ENCODE results near the gene SLC35F5.
A peak's percentile ranks its signal among the peaks of the same experiment; 100 is the strongest.
"Not testable (repeated sequence)": the region's sequence is repeated elsewhere in the genome, so short reads cannot be mapped to it uniquely, and the experiment has no call there.

Gene SLC35F5

DNA sequence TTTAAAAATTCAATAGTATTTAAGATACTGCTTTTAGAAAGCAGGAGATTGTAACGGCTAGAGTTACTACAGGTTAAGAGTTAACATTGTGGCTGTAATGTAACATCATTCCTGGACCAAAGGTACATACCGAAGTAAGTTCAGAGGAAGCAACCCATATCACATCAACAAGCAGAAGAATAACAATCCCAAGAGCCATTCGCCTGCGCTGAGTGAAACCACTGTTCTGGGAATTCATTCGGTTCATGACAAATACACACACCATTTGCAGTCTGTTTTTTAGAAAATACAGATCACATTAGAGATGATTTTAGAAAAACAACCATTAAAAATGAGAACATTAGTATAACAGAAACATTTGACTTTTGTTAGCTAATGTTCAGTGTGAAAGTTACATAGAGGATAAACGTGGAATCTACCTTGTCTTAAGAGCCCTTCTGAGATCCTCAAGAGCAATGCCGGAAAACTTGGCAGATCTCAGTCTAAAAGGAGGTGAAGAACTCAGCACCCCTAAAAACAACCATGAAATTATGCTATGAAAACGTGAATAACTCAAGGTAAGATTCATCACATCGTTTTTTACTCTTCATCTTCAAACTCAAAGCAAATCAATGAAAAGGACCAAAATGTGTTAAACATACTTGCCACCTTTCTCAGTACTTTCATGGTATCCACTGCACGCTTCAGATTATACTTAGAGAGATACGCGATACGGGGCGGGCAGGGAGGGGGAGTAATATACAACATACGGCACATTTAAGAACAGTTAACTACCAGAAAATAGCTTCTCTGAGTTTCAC, 1.2 kb downstream of the SLC35F5 start:
- FAIRE-seq = no peak

DNA sequence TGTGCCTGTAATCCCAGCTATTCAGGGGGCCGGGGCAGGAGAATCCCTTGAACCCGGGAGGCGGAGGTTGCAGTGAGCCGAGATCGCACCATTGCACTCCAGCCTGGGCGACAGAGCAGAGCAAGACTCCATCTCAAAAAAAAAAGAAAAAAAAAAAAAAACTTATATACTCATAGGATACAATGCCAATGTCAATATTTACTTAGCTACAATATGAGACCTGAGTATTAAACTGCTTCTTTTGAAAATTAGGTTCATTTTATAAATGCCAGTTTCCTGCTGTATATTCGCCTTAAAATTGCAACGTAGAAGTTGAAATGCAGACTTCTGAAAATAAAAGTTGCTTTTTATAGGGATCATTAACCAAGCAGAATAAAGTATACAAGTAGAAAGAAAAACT, 2.3 kb downstream of the SLC35F5 start:
- FAIRE-seq = no peak

DNA sequence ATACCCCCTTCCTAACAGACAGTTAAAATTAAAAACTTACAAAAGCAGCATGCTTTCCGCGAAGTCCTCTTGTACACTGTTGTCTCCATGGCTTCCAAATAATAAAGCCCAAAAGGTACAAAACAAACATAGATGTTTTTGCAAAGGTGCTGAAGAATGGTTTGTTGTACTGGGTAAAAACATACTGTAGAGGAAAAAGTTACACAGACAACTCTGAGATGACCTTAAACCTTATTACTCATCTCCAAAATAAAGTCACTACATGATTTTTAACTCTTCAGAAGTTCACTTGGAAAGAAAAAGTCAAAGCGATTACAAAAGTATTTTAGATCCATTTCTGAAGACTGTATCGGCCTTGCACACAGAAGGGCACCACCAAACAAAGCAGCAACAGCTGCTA, 6.1 kb downstream of the SLC35F5 start:
- no peak for FAIRE-seq

DNA sequence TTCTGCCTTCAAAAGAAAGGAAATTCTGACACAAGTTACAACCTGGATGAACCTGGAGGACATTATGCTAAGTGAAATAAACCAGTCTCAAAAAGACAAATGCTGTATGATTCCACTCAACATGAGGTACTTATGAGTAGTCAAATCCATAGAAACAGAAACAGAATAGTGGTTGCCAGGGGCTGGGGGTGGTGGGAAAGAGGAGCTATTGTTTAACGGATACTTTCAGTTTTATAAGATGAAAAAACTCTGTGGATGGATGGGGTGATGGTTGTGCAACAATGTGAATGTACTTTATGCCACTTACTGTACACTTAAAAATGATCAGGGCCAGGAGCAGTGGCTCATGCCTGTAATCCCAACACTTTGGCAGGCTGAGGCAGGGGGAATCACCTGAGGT, 15.4 kb downstream of the SLC35F5 start:
- no peak for FAIRE-seq

GRCh38 chr2:113739849-113740248, 16.6 kb downstream of the SLC35F5 start:
- no peak for FAIRE-seq

- FAIRE-seq = no peak
Measured at GRCh38 chr2:113734185-113734584, 22.3 kb downstream of the SLC35F5 start.

DNA sequence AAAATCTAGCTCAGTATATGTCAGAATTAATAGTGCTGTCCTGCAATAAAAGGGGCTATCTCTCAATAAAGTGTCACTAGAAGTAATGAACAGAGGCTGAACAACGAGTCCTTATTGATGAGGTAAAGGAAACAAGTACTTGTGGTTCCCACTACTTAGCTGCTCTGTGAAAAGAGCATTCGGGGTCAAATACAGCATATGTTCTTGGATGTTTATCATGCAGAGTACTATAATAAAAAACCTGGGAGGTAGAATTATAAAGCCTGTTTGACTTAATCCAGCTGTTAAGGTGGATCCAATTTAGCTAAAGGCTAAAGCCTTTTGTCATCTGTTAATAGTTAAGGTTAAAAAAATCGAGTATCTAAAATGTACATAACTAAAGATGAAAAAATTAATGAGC, 32.4 kb downstream of the SLC35F5 start:
- FAIRE-seq = no peak

- no peak for FAIRE-seq
Measured at GRCh38 chr2:113723411-113723810, 33.0 kb downstream of the SLC35F5 start.

DNA sequence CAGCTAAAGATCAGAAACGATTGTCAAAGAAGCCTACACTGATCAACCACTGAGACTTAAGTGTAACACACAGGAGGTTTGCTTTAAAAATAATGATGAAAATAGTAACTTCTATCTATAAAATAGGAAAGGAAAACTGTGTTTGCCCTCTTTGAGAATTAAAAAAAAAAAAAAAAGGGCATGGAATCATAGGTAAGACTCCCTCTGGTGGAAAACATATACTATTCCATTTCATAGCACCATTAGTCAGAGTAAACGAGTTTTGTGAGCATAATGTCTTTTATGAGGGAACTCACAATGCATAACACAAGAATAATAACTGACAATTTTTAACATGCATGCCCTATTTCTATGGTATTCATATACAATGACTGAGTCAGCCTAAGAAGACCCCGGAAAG, 36.3 kb downstream of the SLC35F5 start:
- peak; percentile 53 for FAIRE-seq

- FAIRE-seq = no peak
Measured at GRCh38 chr2:113716291-113716690, 40.2 kb downstream of the SLC35F5 start.

DNA sequence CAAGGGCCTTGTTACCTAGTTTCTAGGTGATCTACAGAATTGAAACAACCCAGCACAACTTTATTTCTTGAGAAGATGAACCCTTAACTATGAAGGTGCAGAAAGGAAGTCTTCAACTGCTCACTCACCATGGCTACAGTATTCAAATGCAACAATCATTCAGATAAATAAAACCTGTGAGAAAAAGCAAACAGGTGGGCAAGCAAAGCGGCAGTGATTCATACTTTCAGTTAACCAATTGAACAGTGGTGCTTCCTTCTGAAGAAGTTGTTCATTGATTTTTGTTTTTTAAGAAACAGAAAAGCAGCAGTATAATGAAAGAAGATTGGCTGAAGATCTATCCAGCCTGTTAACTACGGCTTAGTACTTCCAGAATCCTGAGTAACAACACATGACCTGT, 43.5 kb downstream of the SLC35F5 start:
- no peak for FAIRE-seq

DNA sequence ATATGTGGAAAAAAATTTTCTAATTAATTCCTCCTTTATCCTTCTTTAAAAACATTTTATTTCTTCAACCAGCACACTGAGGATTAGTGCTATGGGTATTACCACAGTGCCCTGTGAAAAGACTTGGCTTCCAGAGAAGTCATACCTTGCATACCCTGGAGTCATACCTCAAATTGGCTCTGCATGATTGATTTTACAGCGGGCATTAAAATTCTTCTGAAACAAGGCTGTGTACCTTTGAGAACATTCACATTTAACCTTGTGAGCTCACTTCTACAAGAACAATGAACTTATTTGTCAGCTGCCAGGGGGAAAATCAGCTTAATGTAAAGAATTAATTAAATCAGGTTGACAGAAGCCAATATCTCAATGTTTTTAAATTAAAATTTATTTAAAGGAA, 44.6 kb downstream of the SLC35F5 start:
- no peak for FAIRE-seq

GRCh38 chr2:113709022-113709421, 47.4 kb downstream of the SLC35F5 start:
- no peak for FAIRE-seq

DNA sequence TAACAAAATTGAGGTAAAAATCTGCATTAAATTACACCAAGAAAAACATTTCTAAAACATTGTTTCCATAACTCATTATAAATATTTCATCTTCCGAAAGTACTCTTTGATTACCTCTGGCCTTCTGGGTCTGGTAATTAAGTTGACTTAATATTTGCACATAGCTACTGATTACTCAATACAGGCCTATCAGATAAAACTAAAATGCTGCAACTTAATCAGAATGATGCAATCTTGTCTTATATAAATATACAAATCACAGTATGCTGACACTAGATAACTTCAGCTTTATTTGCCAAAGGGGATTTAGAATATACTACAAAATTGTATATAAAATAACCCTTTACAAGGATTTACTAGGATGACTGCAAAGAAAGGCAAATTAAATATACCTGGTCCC, 49.3 kb downstream of the SLC35F5 start:
- no peak for FAIRE-seq

GRCh38 chr2:113705982-113706523, 50.4 kb downstream of the SLC35F5 start:
- FAIRE-seq = no peak

GRCh38 chr2:113704300-113704993, 52.0 kb downstream of the SLC35F5 start:
- FAIRE-seq = not testable (repeated sequence)

DNA sequence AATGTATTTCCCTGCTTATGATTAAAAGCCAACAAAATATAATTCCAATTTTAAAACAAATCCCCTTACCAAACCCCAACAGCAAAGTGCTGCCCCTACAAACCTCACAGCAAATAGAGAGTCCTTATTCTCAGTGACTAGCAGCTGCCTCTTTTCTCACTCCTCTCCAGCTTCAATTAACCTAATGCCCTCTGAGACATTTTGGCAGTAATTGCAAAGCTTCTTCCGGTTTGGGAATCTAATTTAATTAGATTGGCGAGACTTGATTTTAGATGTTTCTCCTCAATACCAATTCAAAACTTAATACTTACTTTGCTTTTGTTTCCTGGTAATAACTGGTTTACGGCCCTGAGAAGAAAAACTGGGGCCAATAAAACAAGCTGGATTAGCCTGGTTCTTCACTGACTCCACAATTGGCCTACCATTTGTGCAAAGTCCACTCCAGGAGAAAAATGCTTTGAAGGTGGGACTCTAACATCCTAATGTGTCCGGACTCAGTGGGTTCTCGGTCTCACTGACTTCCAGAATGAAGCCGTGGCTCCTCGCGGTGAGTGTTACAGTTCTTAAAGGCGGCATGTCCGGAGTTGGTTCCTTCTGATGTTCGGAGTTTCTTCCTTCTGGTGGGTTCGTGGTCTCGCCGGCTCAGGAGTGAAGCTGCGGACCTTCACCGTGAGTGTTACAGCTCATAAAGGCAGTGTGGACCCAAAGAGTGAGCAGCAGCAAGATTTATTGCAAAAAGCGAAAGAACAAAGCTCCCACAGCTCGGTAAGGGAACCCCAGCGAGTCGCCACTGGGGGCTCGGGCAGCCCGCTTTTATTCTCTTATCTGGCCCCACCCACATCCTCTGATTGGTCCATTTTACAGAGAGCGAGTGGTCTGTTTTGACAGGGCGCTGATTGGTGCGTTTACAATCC, 52.8 kb downstream of the SLC35F5 start:
- FAIRE-seq = no peak

- FAIRE-seq = peak; percentile 51
Measured at GRCh38 chr2:113700186-113700841, 56.1 kb downstream of the SLC35F5 start.

- FAIRE-seq = no peak
Measured at GRCh38 chr2:113698892-113699447, 57.5 kb downstream of the SLC35F5 start.

DNA sequence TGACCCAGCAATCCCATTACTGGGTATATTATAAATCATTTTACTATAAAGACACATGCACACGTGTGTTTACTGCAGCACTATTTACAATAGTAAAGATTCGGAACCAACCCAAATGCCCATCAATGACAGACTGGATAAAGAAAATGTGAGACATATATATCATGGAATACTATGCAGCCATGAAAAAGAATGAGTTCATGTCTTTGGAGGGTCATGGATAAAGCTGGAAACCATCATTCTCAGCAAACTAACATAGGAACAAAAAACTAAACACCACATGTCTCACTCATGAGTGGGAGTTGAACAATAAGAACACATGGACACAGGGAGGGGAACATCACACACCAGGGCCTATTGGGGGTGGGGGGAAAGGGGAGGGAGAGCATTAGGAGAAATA, 58.2 kb downstream of the SLC35F5 start:
- FAIRE-seq = not testable (repeated sequence)

DNA sequence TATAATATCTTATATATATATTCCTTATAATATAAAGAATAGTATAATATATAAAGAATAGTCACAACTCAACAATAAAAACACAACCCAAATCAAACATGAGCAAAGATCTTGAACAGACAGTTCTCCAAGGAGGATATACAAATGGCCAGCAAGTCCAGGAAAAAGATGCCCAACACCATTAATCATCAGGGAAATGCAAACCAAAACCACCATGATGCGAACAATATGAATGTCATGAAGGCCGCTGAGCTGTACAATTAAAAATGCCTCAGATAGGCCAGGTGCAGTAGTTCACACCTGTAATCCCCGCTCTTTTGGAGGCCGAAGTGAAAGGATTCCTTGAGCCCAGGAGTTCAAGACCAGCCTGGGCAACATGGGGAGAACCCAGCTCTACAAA, 58.9 kb downstream of the SLC35F5 start:
- no peak for FAIRE-seq

GRCh38 chr2:113694438-113694837, 62.0 kb downstream of the SLC35F5 start:
- no peak for FAIRE-seq
